Psoas muscle (tissue), 8 donors: ENCODE data around the gene GATA1. TPM values are rescaled to one million over a fixed set of nuclear protein-coding genes. Genes with fewer than 3 reads are reported as not detected.

Source experiments
- ATAC-seq, 4 donors: fragments of 200-7000 bp; cut with Tn5 transposase; one replicate each; pipeline ENCODE4 v1.9.1; 2020; ENCODE audit warnings: moderate library complexity in 3 of 4, mild to moderate bottlenecking in 2 of 4
- DNase-seq, 2 donors: peaks; one replicate each; pipeline ENCODE4 v3.0.0-alpha.2; 2020
- H3K27ac ChIP-seq: fragments of 200-600 bp; one replicate; pipeline ENCODE4 v1.8.0; 2022
- H3K27me3 ChIP-seq, 3 donors: fragments of 200-600 bp in 1 of 3; one replicate each; pipeline versions ENCODE4 v1.6.1 to v1.8.0; 2013 to 2022; ENCODE audit warnings: low read length in 2 of 3, mild to moderate bottlenecking in 2 of 3, moderate library complexity in 1 of 3; ENCODE audit not compliant: insufficient read depth in 3 of 3
- H3K36me3 ChIP-seq, 2 donors: fragments of 200-600 bp in 1 of 2; one replicate each; pipeline versions ENCODE4 v1.6.1 to v1.8.0; 2013 to 2022; ENCODE audit warnings: low read depth in 1 of 2, mild to moderate bottlenecking in 1 of 2, moderate library complexity in 1 of 2; ENCODE audit not compliant: insufficient read depth in 1 of 2
- H3K4me1 ChIP-seq: fragments of 200-600 bp; one replicate; pipeline ENCODE4 v1.8.0; 2022
- H3K4me3 ChIP-seq: fragments of 200-600 bp; one replicate; pipeline ENCODE4 v1.8.0; 2022; ENCODE audit warnings: mild to moderate bottlenecking
- H3K9me3 ChIP-seq: fragments of 200-600 bp; one replicate; pipeline ENCODE4 v1.8.0; 2022
- CTCF ChIP-seq: fragments of 200-600 bp; IDR thresholded peaks from one replicate; pipeline ENCODE4 v1.8.0; 2022; ENCODE audit warnings: antibody characterized with exemption
- WGBS, 3 donors: extraction: QIAGEN DNeasy Blood & Tissue Kit; methylation state at CpG; one replicate each; pipeline versions ENCODE4 v1.1.6 to v1.1.7; 2013; 5-methylcytosine and 5-hydroxymethylcytosine counted together
- intact Hi-C, 2 donors: fragments of 100-400 bp; cut with DNase I; formaldehyde crosslinking; loops; one replicate each; pipeline versions ENCODE4 v1.11.0 to v1.14.2; 2022
- polyA plus RNA-seq, 3 donors: library from polyadenylated mRNA; stranded (reverse); fragments of 200-250 nt; gene quantifications; one replicate each; pipeline ENCODE4 v1.2.3, GENCODE V29; 2013
- total RNA-seq, 4 donors: library from RNA; stranded (reverse); fragmentation: NEBNext Ultra II Directional in 2 of 4; extraction: Animal tissue kit (Norgen Biotek cat#: 25700) in 2 of 4; gene quantifications; one replicate each; pipeline versions ENCODE4 v1.2.1 to v1.2.4, GENCODE V29; 2021 to 2023
- donor health status: healthy with polysubstance abuse.
- donor health status: DM: no; HTN: no; CAD: no; lungs with moderate emphysema.
- donor health status: Bipolar disorder and iron deficiency.
- donor health status: healthy.
- donor health status: DM: yes; HTN: yes; CAD: no.
- donor health status: DM: no; HTN: no; CAD: no.
- donor health status: DM: no; HTN: no; CAD: no.
- donor health status: DM: yes; HTN: yes; CAD: no.

Gene GATA1
- total and polyA plus RNA-seq, 7 donors = 0.03 to 0.17 (median 0.04) TPM; not detected in 4

DNA sequence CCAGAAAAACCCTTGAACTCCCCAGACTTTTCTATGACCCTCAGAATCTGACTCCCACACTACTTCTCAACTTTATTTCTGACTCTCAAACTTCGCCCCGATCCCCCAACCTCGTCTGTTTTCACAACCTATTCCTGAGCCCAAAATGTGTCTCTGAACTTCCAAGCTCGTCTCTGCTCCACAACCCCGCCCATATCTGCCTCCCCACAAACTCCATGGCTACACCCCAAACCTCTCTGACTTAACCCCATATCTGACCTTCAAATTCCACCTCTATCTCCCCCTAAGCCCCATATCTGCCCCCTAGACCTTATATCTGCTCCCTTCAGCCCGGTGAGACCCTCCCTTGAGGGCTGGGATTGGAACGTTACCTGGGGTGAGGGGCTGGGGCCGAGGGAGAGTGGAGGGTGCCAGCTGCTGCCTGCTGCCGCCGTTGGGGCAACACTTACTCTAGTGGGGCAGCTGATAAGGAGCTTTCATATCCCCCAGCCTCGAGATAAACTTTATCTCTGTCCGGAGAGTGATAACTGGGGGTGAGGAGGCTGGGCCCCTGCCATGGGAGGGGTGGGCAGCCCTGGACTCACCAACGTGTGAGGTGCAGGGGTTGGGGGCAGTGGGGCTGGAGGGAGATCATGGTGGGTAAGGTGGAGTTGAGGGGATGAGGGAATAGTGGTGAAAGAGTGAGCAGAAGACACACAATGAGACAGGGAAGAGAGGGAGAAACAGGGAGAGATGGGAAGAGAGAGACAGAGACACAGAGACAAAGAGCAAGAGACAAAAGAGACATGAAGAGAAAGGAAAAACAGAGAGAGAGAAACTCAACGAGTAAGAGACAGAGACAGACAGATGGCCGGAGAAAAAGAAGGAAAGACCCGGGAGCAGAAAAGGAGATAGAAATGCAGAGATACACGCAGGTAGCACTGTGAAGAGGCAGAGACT lies 1.4 kb downstream of the GATA1 start:
- ATAC-seq (no peak), DNase-seq (no peak)
- no peak for TF ChIP-seq CTCF
- Histone ChIP-seq H3K27ac (no peak overlapping the region), H3K4me3 (no peak overlapping the region), H3K9me3 (no peaks in the 10 kb centered on the region), H3K27me3 (peaks cover 0 to 37% (median 0%) of the 10 kb centered on the region in 3 donors), H3K36me3 (no peaks in the 10 kb centered on the region), H3K4me1 (no peaks in the 10 kb centered on the region)
- intact Hi-C loops = no loop called here
- WGBS, 3 donors = 50 to 60% (median 53%) methylated on average over 13 to 17 of the region's 17 CpGs

- Histone ChIP-seq H3K4me1 (no peaks in the 10 kb centered on the region), H3K4me3 (no peak overlapping the region), H3K27me3 (peaks cover 0 to 37% (median 0%) of the 10 kb centered on the region in 3 donors), H3K27ac (no peak overlapping the region), H3K36me3 (no peaks in the 10 kb centered on the region), H3K9me3 (no peaks in the 10 kb centered on the region)
- no peak for TF ChIP-seq CTCF
- ATAC-seq (no peak), DNase-seq (no peak)
- intact Hi-C loops = no loop called here
- WGBS, 3 donors = 71 to 84% (median 83%) methylated on average over 7 of the region's 7 CpGs
Observed at GRCh38 chrX:48789366-48790220, 3.2 kb downstream of the GATA1 start.

DNA sequence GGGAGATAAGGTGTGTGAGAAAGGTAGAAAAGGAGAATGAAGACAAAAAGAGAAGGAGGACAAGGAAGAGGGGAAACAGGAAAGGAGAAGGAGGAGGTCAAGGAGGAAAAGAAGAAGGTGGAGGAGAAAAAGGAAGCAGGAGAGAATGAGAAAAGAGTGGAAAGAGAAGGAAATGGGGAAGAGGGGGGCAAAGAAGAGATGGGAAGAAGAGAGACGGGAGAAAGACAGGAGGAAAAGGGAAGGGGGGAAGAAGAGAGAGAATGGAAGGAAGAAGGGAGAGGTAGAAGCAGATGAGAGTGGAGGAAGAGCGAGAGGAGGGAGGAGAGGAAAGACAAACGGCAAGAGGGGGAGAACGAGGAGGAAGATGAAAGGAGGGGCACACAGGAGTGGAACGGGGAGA lies 4.1 kb downstream of the GATA1 start:
- Histone ChIP-seq H3K9me3 (no peaks in the 10 kb centered on the region), H3K27me3 (peaks cover 0 to 37% (median 0%) of the 10 kb centered on the region in 3 donors), H3K4me3 (no peak overlapping the region), H3K4me1 (no peaks in the 10 kb centered on the region), H3K27ac (no peak overlapping the region), H3K36me3 (no peaks in the 10 kb centered on the region)
- ATAC-seq (no peak), DNase-seq (no peak)
- TF ChIP-seq CTCF = no peak
- WGBS, 3 donors = 47 to 59% (median 50%) methylated on average over 5 of the region's 5 CpGs
- intact Hi-C loops = no loop called here

- H3K4me1 ChIP-seq = no peaks in the 10 kb centered on the region
- no peaks in the 10 kb centered on the region for H3K9me3 ChIP-seq
- peaks cover 0 to 34% (median 0%) of the 10 kb centered on the region in 3 donors for H3K27me3 ChIP-seq
- H3K36me3 ChIP-seq = no peaks in the 10 kb centered on the region
- no peak overlapping the region for H3K27ac ChIP-seq
- DNase-seq = no peak
- WGBS, 3 donors = 79 to 85% (median 79%) methylated on average over 7 to 11 of the region's 11 CpGs
- intact Hi-C loops = no loop called here
- H3K4me3 ChIP-seq = no peak overlapping the region
- ATAC-seq = no peak
- TF ChIP-seq CTCF = no peak
Observed at GRCh38 chrX:48791063-48791820, 4.9 kb downstream of the GATA1 start.
